Islet precursor cell (in vitro differentiated cells): Measurements from ENCODE around the gene DMXL2.
"Not testable (repeated sequence)": the region's sequence is repeated elsewhere in the genome, so short reads cannot be mapped to it uniquely, and the experiment has no call there.

Source experiments
- DNase-seq: peaks from one replicate; pipeline ENCODE4 v3.0.0-alpha.2; 2018

DMXL2 gene, protein sequence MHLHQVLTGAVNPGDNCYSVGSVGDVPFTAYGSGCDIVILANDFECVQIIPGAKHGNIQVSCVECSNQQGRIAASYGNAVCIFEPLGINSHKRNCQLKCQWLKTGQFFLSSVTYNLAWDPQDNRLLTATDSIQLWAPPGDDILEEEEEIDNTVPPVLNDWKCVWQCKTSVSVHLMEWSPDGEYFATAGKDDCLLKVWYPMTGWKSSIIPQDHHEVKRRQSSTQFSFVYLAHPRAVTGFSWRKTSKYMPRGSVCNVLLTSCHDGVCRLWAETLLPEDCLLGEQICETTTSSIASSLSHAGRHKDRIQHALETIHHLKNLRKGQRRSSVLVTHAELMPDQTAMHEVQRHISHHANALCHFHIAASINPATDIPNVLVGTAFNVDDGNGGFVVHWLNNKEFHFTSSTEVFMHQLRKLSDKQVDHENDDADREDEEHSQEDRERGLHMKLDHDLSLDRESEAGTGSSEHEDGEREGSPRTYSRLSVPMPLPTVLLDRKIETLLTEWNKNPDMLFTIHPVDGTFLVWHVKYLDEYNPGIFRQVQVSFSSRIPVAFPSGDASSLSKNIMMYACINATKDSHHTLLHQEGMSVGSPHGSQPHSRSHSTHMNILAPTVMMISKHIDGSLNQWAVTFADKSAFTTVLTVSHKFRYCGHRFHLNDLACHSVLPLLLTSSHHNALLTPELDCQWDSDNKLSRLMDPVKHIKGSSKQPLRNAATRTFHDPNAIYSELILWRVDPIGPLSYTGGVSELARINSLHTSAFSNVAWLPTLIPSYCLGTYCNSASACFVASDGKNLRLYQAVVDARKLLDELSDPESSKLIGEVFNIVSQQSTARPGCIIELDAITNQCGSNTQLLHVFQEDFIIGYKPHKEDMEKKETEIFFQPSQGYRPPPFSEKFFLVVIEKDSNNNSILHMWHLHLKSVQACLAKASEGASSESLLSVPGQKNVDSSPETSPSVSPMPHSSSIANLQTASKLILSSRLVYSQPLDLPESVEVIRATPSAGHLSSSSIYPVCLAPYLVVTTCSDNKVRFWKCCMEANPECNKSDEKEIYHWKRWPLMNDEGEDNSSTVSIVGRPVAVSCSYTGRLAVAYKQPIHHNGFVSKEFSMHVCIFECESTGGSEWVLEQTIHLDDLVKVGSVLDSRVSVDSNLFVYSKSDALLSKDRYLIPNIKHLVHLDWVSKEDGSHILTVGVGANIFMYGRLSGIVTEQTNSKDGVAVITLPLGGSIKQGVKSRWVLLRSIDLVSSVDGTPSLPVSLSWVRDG (N-terminal part only)

DNA sequence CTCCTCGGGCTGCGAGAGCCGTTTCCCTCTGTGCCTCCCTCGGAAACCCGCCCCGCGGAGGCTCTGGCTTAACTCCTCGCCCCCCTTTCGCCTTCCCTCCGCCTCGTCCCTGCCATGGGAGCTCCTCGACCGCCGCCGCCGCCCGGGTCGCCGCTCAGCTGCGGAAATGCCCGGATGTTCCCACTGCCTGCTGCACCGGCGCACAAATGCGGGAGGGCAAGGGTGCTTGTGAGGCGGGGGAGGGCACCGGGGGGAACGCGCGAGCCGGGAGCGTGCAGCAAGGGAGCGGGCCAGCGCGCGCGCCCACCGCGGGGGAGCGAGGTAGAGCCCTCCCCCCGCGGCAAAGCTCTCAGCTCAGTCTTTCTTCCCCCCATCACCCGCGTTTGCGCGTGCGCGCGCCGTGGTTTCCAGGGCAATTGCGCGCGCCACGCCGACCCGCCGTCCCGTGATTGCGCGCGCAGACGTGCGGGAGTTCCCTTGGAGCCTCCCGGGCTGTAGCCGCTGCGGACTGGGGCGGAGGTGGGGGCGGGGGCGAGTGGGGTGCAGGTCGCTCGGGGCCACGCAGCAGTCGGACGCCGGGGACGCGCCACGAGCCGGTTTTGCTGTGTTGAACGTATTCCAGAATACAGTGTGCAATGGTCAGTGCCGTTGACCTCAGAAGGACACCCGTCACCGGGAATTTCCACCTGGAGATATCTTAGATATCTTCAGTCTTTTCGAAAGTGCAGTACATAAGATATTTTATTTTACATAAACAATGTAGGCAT is at the start of gene DMXL2:
Gene DMXL2 (minus strand): TSS at position 168 of the 767 bp plus-strand sequence. CDS start 226 bp downstream, outside the sequence.
- peak; percentile 97 for DNase-seq

DNA sequence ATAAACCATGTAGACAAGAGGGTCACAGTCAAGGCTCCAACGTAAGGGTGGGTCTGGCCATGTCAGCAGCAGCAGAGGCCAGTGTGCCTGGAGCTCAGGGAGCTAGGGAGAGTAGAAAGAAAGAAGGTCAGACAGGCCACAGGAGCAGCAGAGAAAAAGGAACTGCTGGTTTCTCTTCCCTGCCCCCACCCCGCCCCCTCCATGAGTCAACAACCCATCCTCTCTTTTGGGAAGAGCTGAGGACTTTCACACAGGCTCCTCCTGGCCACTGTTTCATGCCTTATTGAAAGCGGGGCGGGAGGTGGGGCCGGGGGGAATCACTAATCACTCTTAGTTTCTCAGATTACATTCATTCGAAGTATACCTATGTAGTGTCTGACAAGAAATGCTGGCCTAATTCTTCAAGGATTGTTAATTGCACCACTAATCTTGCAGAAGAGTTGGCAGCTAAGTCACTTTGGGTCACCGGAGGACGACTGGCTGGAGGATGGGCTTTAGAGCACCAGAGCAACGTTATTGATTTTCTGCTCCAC is 49.6 kb upstream of the DMXL2 start:
- no peak for DNase-seq

DNA sequence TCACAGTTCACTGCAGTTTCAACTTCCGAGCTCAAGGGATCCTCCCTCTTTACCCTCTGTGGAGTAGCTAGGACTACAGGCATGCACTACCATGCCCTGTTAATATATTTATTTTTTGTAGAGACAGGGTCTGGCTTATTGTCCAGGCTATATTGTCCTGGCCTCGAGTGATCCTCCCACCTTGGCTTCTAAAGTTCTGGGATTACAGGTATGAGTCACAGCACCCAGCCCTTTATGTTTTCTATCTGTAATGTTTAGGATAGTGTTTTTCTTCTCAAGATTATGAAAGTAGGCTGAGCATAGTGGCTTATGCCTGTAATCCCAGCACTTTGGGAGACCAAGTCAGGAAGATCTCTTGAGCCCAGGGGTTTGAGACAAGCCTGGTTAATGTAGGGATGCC is 46.8 kb upstream of the DMXL2 start:
- no peak for DNase-seq

DNA sequence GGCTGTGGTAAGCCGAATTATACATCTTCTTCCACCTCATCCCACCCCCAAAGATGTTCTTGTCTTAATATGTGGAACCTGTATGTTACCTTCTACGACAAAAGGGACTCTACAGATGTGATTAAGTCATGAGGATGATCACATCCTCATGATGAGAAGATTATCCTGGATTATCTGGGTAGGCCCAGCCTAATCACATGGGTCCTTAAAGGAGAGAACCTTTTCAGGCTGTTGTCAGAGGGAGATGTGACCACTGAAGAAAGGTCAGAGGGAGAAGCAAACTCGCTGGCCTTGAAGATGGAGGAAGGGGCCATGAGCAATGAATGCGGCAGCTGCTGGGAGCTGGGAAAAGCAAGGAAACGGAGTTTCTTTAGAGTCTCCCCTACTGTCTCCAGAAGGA is 45.9 kb upstream of the DMXL2 start:
- no peak for DNase-seq

DNA sequence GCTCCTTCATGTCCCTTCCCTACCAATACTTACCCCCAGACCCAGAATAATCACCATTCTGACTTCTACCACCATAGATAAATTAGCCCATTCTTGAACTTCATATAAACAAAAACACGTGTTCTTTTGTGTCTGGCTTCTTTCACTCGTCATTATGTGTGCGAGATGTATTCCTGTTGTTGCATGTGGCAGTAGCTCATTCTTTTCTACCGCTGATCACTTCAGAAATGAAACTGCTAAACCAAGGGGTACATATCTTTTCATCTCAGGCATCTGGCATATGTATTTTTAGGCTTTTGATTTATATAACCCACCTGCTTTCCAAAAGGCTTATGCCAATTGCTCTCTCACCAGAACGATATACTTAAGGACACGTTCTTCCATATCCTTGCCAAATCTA is 44.9 kb upstream of the DMXL2 start:
- no peak for DNase-seq

DNA sequence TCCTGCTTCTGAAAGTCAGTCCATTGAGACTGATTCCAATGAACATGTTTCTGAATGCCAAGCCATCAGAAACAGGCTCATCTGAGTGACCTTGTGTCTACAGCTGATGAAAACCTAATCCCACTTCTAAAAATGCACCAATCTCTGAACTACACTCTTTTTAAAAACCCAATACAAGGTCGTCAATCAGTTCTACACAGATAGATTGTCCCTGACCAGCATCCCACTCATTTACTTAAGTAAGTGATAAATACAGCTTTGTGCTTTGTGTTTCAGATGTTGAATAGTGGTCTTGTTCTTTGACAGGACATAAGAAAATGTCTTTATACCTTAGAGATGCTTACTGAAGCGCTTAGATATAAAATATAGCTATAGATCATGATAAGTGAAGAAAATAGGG is 38.5 kb upstream of the DMXL2 start:
- DNase-seq, result no peak

DNA sequence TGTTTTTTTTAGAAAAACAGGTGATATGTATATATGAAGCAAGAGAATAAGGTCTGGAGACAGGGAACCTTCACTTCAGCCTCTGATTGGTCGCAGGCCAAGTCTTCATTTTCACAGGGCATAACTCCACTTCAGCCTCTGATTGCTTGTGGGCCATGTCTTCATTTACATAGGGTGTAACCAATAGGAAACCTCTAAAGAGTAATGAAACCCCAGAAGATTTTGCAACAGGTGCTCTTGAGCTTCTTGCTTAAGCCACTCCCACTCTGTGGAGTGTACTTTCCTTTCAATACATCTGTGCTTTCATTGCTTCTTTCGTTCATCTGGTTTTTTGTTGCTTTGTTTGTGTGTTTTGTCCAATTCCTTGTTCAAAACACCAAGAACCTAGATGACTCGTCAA is 36.1 kb upstream of the DMXL2 start:
- DNase-seq, result no peak

DNA sequence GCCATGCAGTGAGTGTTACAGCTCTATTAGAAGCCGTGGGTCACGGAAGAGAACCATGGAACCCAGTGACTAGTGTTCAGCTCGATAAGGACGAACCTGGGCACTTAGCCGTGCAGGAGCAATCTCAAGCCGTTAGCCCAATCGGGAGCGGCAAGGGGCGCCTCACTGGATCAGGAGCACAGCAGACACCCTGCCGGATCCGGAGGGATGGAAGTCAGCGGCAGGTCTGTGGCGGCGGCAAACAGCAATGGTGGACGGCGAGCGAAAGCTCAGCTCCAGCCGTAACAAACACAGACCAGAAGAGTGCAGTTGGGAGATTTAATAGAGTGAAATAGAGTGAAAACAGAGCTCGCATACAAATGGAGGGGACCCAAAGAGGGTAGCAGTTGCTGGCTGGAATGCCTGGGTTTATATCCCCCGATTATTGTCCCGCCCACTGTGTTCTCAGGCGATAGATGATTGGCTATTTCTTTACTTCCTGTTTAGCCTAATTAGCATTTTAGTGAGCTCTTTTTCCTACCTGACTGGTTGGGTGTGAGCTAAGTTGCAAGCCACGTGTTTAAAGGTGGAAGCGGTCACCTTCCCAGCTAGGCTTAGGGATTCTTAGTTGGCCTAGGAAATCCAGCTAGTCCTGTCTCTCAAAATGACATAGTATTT is 33.0 kb upstream of the DMXL2 start:
- not testable (repeated sequence) for DNase-seq

DNA sequence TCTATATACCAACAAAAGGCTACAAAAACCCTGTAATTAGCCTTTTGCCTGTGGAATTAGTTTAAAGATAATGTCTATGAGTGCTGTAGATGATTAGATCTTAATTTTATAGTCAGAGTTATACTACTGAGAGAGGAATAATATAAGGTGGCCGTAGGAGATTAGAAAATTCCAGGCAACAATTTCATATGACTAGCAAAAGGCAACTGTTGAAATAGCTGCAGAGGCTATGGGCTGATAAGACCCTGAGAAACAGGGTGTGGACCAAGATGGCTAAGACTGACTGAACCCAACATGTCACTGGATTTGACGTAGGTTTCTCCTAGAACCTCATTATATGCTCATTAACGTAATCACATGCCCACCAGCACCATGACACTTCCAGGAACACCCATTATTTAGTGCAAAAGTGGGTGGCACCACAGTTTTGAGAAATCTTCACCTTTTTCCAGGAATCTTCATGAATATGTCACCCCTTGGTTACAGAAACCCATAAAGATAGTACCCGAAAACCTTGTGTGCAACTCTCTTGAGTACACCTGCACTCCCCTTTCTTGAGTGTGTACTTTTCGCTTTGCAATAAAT is 29.6 kb upstream of the DMXL2 start:
- no peak for DNase-seq

DNA sequence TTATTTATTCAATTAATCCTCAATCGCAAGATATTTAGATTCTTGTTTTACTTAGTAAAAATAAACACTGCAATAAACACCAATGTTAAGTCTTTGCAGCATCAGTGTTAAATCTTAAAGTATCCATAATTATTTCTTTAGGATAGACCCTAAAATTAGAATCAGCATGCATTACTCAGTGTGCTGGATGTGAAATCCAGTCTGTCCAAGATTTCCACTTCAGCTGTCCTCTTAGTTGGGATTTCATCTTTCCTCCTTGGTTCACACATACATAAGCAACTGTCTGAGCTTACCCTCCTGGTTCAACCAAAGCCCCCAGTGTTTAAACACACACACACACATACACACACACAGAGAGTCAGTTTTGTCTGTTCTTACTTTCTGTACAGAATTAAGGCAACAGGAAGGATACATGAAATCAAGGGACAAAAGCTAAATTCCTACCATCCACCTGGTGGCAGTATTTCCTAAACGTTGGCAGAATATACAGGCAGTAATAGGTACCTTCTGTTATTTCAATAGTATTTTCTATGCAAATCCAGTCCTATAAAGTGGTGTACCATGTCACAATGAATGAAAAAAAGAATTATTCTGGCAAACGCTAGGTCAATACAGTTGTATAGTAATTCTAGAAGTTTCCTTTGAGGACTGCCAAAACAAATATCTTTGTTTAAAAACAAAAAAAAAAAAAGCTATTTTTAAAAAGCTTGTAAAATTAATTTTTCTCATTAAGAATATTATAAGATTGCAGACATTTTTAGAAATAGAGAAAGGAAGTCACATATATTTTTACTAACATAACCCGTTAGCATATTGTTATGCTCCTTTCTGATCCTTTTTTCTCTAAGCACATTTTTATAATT is 27.3 kb upstream of the DMXL2 start:
- peak; percentile 56 for DNase-seq

DNA sequence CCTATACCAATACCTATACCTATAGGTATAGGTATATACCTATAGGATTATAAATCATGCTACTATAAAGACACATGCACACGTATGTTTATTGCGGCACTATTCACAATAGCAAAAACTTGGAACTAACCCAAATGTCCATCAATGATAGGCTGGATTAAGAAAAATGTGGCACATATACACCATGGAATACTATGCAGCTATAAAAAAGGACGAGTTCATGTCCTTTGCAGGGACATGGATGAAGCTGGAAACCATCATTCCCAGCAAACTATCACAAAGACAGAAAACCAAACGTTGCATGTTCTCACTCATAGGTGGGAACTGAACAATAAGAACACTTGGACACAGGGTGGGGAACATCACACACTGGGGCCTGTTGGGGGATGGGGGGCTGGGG is 26.1 kb upstream of the DMXL2 start:
- not testable (repeated sequence) for DNase-seq

DNA sequence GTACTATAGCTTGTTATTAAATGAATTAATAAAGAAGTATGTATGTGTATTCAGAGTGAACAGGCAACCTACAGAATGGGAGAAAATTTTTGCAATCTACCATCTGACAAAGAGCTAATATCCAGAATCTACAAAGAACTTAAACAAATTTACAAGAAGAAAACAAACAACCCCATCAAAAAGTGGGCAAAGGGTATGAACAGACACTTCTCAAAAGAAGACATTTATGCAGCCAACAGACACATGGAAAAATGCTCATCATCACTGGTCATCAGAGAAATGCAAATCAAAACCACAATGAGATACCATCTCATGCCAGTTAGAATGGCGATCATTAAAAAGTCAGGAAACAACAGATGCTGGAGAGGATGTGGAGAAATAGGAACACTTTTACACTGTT is 25.5 kb upstream of the DMXL2 start:
- DNase-seq, result not testable (repeated sequence)

DNA sequence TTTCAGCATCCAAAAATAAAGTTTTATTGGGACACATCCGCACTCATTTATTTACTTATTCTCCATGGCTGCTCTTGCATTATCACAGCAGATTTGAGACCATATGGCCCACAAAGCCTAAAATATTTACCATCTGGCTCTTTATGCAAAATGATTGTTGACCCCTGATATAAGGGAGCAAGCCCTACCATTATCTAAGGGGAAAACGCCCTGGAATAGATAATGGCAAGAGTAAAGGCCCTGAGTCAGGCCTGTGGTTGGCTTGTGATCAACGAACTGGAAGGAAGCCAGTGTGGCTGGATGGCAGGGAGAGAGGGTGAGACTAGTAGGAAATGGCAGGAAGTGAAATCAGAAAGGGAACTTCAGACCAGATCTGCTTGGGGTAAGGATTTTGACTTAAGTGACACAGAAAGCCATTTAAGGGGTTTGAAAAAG is 24.6 kb upstream of the DMXL2 start:
- no peak for DNase-seq

DNA sequence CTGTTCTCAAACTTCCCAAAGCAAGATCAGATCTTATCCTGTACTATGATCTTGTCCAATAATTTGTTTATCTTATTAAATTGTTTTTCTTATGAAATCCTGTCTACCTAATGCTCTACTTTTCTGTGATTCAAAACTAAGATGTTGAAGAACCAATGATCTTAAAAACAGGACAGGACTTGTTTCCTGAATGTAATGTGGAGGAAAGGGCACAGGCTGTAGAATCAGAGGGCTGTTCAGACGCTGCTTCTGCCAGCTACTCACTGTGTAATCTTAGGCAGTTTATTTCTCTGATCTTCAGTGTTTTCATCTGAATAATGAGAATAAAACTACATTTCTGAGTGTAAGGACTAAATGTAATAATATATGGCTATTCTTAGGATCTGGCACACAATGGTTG is 20.1 kb upstream of the DMXL2 start:
- no peak for DNase-seq

DNA sequence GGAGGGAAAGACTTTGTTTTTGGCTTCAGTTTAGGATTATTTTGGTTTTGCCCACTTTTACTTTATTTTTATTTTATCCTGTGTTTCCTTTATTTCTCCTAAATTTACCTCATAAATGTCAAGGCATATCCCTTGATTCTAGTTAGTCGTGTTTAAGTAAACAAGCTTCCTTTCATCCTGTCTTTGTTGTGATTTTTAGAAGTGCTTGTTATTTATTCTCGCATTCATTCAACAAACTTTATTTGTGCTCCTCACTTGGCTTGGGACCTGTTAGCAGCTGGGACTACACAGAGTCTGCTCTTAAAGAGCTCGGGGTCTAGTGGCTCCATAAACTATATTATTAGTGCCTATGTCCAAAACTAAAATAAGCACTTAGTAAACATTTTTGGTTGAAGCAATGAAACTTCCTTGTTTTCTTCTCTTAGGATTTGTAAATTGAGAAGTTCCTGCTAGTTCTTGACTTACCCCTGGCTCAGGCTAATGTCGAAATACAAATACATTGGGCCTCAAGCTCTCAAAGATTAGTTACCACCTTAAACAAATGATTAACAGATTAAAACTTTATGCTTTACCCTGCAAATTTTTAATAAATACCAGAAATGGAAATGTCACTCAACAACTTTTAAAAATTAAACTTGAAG is 19.0 kb upstream of the DMXL2 start:
- no peak for DNase-seq

DNA sequence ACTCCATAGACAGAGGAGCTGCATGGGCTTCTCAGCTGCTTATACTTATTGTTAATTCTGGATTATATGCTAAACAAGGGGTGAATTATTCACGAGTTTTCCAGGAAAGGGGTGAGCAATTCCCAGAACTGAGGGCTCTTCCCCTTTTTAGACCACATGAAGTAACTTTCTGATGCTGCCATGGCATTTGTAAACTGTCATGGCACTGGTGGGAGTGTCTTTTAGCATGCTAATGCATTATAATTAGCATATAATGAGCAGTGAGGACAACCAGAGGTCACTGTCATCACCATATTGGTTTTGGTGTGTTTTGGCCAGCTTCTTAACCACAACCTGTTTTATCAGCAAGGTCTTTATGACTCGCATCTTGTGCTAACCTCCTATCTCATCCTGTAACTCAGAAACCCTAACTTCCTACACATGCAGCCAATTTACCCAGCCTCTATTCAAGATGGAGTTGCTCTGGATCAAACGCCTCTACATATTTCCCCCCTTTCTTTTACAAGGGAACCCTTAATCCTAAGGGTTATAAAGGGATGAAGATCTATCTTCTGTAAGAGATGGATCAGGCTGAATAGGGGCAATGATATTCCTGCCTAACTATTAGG is 12.1 kb upstream of the DMXL2 start:
- DNase-seq, result no peak

DNA sequence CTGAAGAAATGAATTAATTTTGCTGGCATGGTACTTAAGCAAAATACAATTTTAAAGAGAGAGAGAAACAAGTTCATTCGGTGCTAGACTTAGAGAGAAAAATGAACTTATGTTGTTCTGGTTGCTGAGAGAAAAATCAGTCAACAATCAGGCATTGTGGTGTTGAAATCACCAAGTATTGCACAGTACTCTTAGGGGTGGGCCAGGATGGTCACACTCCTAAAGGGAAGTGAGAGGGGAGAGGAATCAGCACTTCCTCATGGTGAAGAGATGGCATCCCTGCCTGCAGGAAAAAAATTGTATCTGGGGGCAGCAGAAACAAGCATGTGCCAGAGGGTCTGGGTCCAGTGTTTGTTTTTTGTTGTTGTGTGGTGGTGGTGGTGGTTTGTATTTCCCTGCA is 7.0 kb upstream of the DMXL2 start:
- DNase-seq, result no peak

DNA sequence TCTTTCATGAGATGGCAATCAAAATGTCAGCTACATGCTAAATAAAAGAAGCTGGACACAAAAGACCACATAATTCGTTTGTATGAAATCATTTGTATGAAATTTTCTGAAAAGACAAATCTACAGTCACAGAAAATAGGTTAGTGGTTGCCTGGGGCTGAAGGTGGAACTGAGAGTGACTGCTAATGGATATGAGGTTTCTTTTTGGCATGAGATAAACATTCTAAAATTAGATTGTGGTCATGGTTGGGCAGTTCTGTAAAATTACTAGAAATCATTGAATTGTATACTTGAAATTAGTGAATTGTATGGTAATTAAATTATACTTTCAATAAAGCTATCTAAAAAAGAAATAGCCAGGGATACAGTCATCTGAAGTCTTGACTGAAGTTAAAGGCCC is 2.7 kb upstream of the DMXL2 start:
- no peak for DNase-seq

DNA sequence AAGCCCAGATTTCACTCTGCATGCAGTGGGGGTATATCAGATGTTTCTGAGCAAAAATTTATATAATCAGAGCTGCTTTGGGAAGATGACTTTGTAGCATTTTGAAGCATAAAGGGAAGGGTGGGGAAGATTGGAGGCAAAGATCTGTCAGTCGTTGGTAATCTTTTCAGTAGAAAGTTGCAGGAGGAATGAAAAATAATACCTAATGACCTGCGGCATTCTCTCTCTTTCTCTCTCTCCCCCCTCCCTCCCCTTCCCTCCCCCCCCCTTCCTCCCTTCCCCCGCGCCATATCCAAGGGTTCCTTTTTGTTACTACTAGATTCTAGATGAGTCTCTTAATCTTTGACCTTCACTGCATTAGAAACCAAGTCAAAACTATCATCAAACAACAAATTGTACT is 1.5 kb upstream of the DMXL2 start:
- no peak for DNase-seq
